H1 (cell line): ENCODE data around the gene HS3ST6. TPM values are rescaled to one million over a fixed set of nuclear protein-coding genes. Genes with fewer than 3 reads are reported as not detected.

Experiments used
- CTCF ChIA-PET: fragments of 300-600 bp; sonication (Branson Sonifier 250); formaldehyde crosslinking; loops from one replicate; lab custom pipeline; 2021; ENCODE audit not compliant: partially characterized antibody; lab: Charles Lee
- POLR2A ChIA-PET: fragments of 300-600 bp; sonication (Branson Sonifier 250); formaldehyde crosslinking; loops from one replicate; lab custom pipeline; 2021; ENCODE audit warnings: inconsistent platforms; ENCODE audit not compliant: partially characterized antibody; lab: Charles Lee
- DNase-seq, 2 experiments: peaks; one replicate each; pipeline versions ENCODE4 v3.0.0 to v3.0.0-alpha.2; 2010 to 2022; ENCODE audit warnings: low spot score in 2 of 2, low read depth in 1 of 2, mixed read lengths in 1 of 2
- FAIRE-seq: peaks from 2 replicates; lab custom pipeline; 2011; peaks lifted over from hg19 to GRCh38; lab: Jason Lieb, UNC
- H2AFZ ChIP-seq: 2 replicates; pipeline ENCODE4 v1.8.1; 2012; ENCODE audit warnings: low read length, inconsistent platforms
- H2AK5ac ChIP-seq: 2 replicates; pipeline ENCODE4 v1.6.1; 2013; ENCODE audit warnings: low read depth, low read length
- H2BK120ac ChIP-seq: replicated peaks from 2 replicates; pipeline ENCODE3; 2013; ENCODE audit warnings: low read depth, low read length, inconsistent platforms
- H2BK12ac ChIP-seq: 2 replicates; pipeline ENCODE4 v1.6.1; 2013; ENCODE audit warnings: low read depth, low read length
- H2BK15ac ChIP-seq: 2 replicates; pipeline ENCODE4 v1.6.1; 2013; ENCODE audit warnings: low read length
- H2BK20ac ChIP-seq: 2 replicates; pipeline ENCODE4 v1.6.1; 2013; ENCODE audit warnings: low read length
- H2BK5ac ChIP-seq: 2 replicates; pipeline ENCODE4 v1.6.1; 2013; ENCODE audit warnings: low read depth, low read length
- H3K14ac ChIP-seq: 2 replicates; pipeline ENCODE4 v1.6.1; 2013; ENCODE audit warnings: inconsistent platforms; ENCODE audit not compliant: insufficient read length
- H3K18ac ChIP-seq: 2 replicates; pipeline ENCODE4 v1.6.1; 2013; ENCODE audit warnings: low read length; ENCODE audit errors: extremely low read depth
- H3K23ac ChIP-seq: 2 replicates; pipeline ENCODE4 v1.6.1; 2013; ENCODE audit warnings: inconsistent platforms; ENCODE audit not compliant: insufficient read length
- H3K23me2 ChIP-seq: 2 replicates; pipeline ENCODE4 v1.6.1; 2013; ENCODE audit warnings: low read depth, low read length
- H3K27ac ChIP-seq: 2 replicates; pipeline ENCODE4 v1.6.1; 2011; ENCODE audit warnings: low read depth, low read length, inconsistent platforms
- H3K27me3 ChIP-seq, 4 experiments: replicated peaks in 1 of 4; 1 replicate in 1 of 4; 2 replicates in 3 of 4; pipeline versions ENCODE4 v1.6.1 to v1.8.1; 2011 to 2013; ENCODE audit warnings: low read length in 3 of 4, mild to moderate bottlenecking in 3 of 4, inconsistent platforms in 2 of 4, mixed read lengths in 2 of 4, moderate library complexity in 1 of 4; ENCODE audit not compliant: control insufficient read depth in 3 of 4, insufficient read depth in 3 of 4; ENCODE audit errors: extremely low read depth in 1 of 4
- H3K36me3 ChIP-seq, 4 experiments: 2 replicates each; pipeline versions ENCODE4 v1.6.1 to v1.8.1; 2011 to 2013; ENCODE audit warnings: mild to moderate bottlenecking in 4 of 4, low read length in 3 of 4, moderate library complexity in 2 of 4, control low read depth in 1 of 4, inconsistent platforms in 1 of 4; ENCODE audit not compliant: insufficient read depth in 4 of 4, control insufficient read depth in 2 of 4
- H3K4ac ChIP-seq: replicated peaks from 2 replicates; pipeline ENCODE3; 2013; ENCODE audit warnings: low read length, low read depth, mixed read lengths, inconsistent platforms; ENCODE audit not compliant: insufficient read length
- H3K4me1 ChIP-seq, 4 experiments: replicated peaks in 1 of 4; 1 replicate in 1 of 4; 2 replicates in 3 of 4; pipeline versions ENCODE4 v1.6.1 to v1.8.1; 2011 to 2013; ENCODE audit warnings: low read length in 3 of 4, inconsistent platforms in 2 of 4, mixed read lengths in 1 of 4; ENCODE audit not compliant: insufficient read depth in 4 of 4, control insufficient read depth in 3 of 4
- H3K4me2 ChIP-seq, 2 experiments: 2 replicates each; pipeline versions ENCODE4 v1.6.1 to v1.8.1; 2011 to 2013; ENCODE audit warnings: low read depth in 2 of 2, low read length in 2 of 2, control low read depth in 1 of 2, inconsistent platforms in 1 of 2, mild to moderate bottlenecking in 1 of 2; ENCODE audit not compliant: insufficient read depth in 1 of 2
- H3K4me3 ChIP-seq, 4 experiments: fragments of 200-600, 300-600 bp in 1 of 4; sonication (generic), shearing (Covaris generic), sonication (Bioruptor Twin) in 1 of 4; 2 replicates each; pipeline versions ENCODE4 v1.5.1 to v1.8.1; 2011 to 2016; ENCODE audit warnings: low read length in 4 of 4, low read depth in 3 of 4, control low read depth in 2 of 4, inconsistent platforms in 2 of 4, mild to moderate bottlenecking in 2 of 4, mixed read lengths in 1 of 4, moderate library complexity in 1 of 4; ENCODE audit not compliant: insufficient read depth in 2 of 4; ENCODE audit errors: extremely low read depth in 1 of 4
- H3K56ac ChIP-seq: replicated peaks from 2 replicates; pipeline ENCODE3; 2013; ENCODE audit warnings: low read depth, mild to moderate bottlenecking, mixed read lengths, low read length, inconsistent platforms; ENCODE audit not compliant: insufficient read length
- H3K79me1 ChIP-seq: 2 replicates; pipeline ENCODE4 v1.6.1; 2013; ENCODE audit warnings: low read depth, low read length, control low read depth
- H3K79me2 ChIP-seq, 2 experiments: 2 replicates each; pipeline versions ENCODE4 v1.6.1 to v1.8.1; 2012 to 2013; ENCODE audit warnings: low read length in 2 of 2, mild to moderate bottlenecking in 2 of 2, inconsistent platforms in 1 of 2; ENCODE audit not compliant: insufficient read depth in 2 of 2, control insufficient read depth in 1 of 2
- H3K9ac ChIP-seq, 4 experiments: replicated peaks in 1 of 4; 1 replicate in 1 of 4; 2 replicates in 3 of 4; pipeline versions ENCODE4 v1.6.1 to v1.8.1; 2011 to 2013; ENCODE audit warnings: low read depth in 3 of 4, low read length in 3 of 4, control low read depth in 2 of 4, mild to moderate bottlenecking in 2 of 4, moderate library complexity in 2 of 4, inconsistent platforms in 1 of 4; ENCODE audit errors: extremely low read depth in 1 of 4
- H3K9me3 ChIP-seq, 2 experiments: 2 replicates each; pipeline versions ENCODE4 v1.6.1 to v1.8.1; 2012 to 2013; ENCODE audit warnings: mild to moderate bottlenecking in 2 of 2, moderate library complexity in 2 of 2, control low read depth in 1 of 2, inconsistent platforms in 1 of 2, low read depth in 1 of 2, low read length in 1 of 2, mixed read lengths in 1 of 2; ENCODE audit not compliant: insufficient read depth in 2 of 2
- H4K20me1 ChIP-seq, 2 experiments: replicated peaks in 1 of 2; 2 replicates each; pipeline versions ENCODE3 to v1.8.1; 2011 to 2013; ENCODE audit warnings: inconsistent platforms in 2 of 2, low read length in 2 of 2, mild to moderate bottlenecking in 1 of 2; ENCODE audit not compliant: insufficient read depth in 2 of 2, control insufficient read depth in 1 of 2
- H4K5ac ChIP-seq: 2 replicates; pipeline ENCODE4 v1.6.1; 2013; ENCODE audit warnings: low read length, low read depth, mixed read lengths, inconsistent platforms; ENCODE audit not compliant: insufficient read length
- H4K8ac ChIP-seq: 2 replicates; pipeline ENCODE4 v1.8.0; 2013; ENCODE audit warnings: mild to moderate bottlenecking, moderate library complexity, low read length, inconsistent platforms; ENCODE audit not compliant: insufficient read depth; ENCODE audit errors: extremely low read depth
- H4K91ac ChIP-seq: replicated peaks from 2 replicates; pipeline ENCODE3; 2013; ENCODE audit warnings: low read length, mixed read lengths, inconsistent platforms; ENCODE audit not compliant: insufficient read length
- ATF2 ChIP-seq: IDR thresholded peaks from 2 replicates; pipeline ENCODE4 v1.6.1; 2012; ENCODE audit warnings: low read length, inconsistent platforms
- CTCF ChIP-seq, 3 experiments: IDR thresholded peaks; 1 replicate in 2 of 3; 2 replicates in 1 of 3; pipeline versions ENCODE4 v1.5.1 to v1.6.1; 2011; ENCODE audit warnings: low read length in 3 of 3, mild to moderate bottlenecking in 3 of 3, inconsistent platforms in 2 of 3, low read depth in 1 of 3, moderate library complexity in 1 of 3; ENCODE audit not compliant: insufficient read depth in 1 of 3; ENCODE audit errors: control extremely low read depth in 1 of 3
- KDM4A ChIP-seq: IDR thresholded peaks from one replicate; pipeline ENCODE4 v1.7.1; 2012; ENCODE audit warnings: low read depth, mild to moderate bottlenecking, moderate library complexity, low read length, inconsistent platforms; ENCODE audit not compliant: severe bottlenecking
- MAFK ChIP-seq: IDR thresholded peaks from 2 replicates; pipeline ENCODE4 v1.6.1; 2012; ENCODE audit warnings: low read depth, mild to moderate bottlenecking, improper control_type of control experiment, low read length
- RAD21 ChIP-seq, 2 experiments: IDR thresholded peaks in 1 of 2; conservative IDR thresholded peaks in 1 of 2; 2 replicates each; pipeline ENCODE4 v1.6.1; 2011; ENCODE audit warnings: low read depth in 2 of 2, low read length in 2 of 2, improper control_type of control experiment in 1 of 2, inconsistent platforms in 1 of 2, mild to moderate bottlenecking in 1 of 2, moderate library complexity in 1 of 2
- SP2 ChIP-seq: IDR thresholded peaks from 2 replicates; pipeline ENCODE4 v1.6.1; 2012; ENCODE audit warnings: mild to moderate bottlenecking, low read length, inconsistent platforms
- WGBS, 2 experiments: shearing (Covaris generic) in 1 of 2; methylation state at CpG; one replicate each; pipeline versions ENCODE4 v1.1.6 to v1.1.7; 2013 to 2015; ENCODE audit warnings: low lambda C conversion rate in 2 of 2, mixed read lengths in 2 of 2, inconsistent platforms in 1 of 2, low coverage in 1 of 2, missing lambda C conversion rate in 1 of 2; ENCODE audit not compliant: insufficient replicate concordance in 2 of 2, insufficient coverage in 1 of 2, insufficient read length in 1 of 2; ENCODE audit errors: extremely low coverage in 1 of 2, missing lambda C conversion rate in 1 of 2; 5-methylcytosine and 5-hydroxymethylcytosine counted together
- polyA plus RNA-seq, 7 experiments: library from polyadenylated mRNA; depleted of rRNA in 3 of 7; stranded (reverse) in 5 of 7; unstranded in 2 of 7; fragments of >200 nt in 5 of 7; fragments of 200-250 nt in 2 of 7; gene quantifications; 1 replicate in 5 of 7; 2 replicates in 1 of 7; 4 replicates in 1 of 7; pipeline versions ENCODE4 v1.2.1 to v1.2.3, GENCODE V29; 2011 to 2013; ENCODE audit warnings: missing spikeins in 2 of 7, mixed read lengths in 2 of 7
- total RNA-seq: library from RNA; stranded (reverse); fragmentation: NEBNext Ultra II Directional; extraction: Animal tissue kit (Norgen Biotek cat#: 25700); gene quantifications from 2 replicates; pipeline ENCODE4 v1.2.1, GENCODE V29; 2021

HS3ST6 gene
- total and polyA plus RNA-seq, 2 of the 8 experiments (the other 6 are each of a cell fraction or from before 2014, with no cell fraction given), result 0.36 to 0.39 TPM

GRCh38 chr16:1945559-1946391 is 27.6 kb upstream of the HS3ST6 start:
- no peak overlapping the region for H2AK5ac ChIP-seq
- no peak overlapping the region for H3K4me3 ChIP-seq
- no peak overlapping the region for H2AFZ ChIP-seq
- H3K79me2 ChIP-seq, result no peaks in the 10 kb centered on the region
- H3K4ac ChIP-seq, result no peak overlapping the region
- no peak overlapping the region for H2BK120ac ChIP-seq
- H3K4me1 ChIP-seq, result peaks cover 0 to 11% (median 6%) of the 10 kb centered on the region in 4 experiments; a peak in 5 of 7 replicates
- no peak overlapping the region for H3K18ac ChIP-seq
- no peak overlapping the region for H3K56ac ChIP-seq
- DNase-seq (no peak), FAIRE-seq (no peak)
- H2BK15ac ChIP-seq, result peak overlapping the region; percentile 29; the same call in 1 of the 2 replicates
- H4K20me1 ChIP-seq, result peaks cover 0 to 4% of the 10 kb centered on the region in 2 experiments
- no peak overlapping the region for H3K4me2 ChIP-seq
- H2BK20ac ChIP-seq, result no peak overlapping the region
- no peaks in the 10 kb centered on the region for H3K36me3 ChIP-seq
- 0 out of 2 replicates have a peak overlapping the region, but pooled peaks have one; percentile 78 for H4K8ac ChIP-seq
- no peaks in the 10 kb centered on the region for H3K79me1 ChIP-seq
- no peaks in the 10 kb centered on the region for H3K9me3 ChIP-seq
- no peak overlapping the region for H3K14ac ChIP-seq
- H2BK12ac ChIP-seq, result 0 out of 2 replicates have a peak overlapping the region, but pooled peaks have one; percentile 9
- H3K23me2 ChIP-seq, result peaks cover 6% of the 10 kb centered on the region; the same call in 1 of the 2 replicates
- peaks cover 0 to 2% (median 0%) of the 10 kb centered on the region in 4 experiments; a peak in 1 of 7 replicates for H3K27me3 ChIP-seq
- 89% methylated on average over 19 of the region's 19 CpGs; no CpG with 5 or more reads in 1 of the 2 experiments for WGBS, 2 experiments
- POLR2A ChIA-PET, result interaction anchor here (1.1 to 11.7 kb wide), 4 partner anchors 14 to 119 kb away, joined by 3 to 336 read pairs (median 4); partner anchors contain the start of genes FAHD1, HAGH, NDUFB10 and RNF151
- no peak overlapping the region for H2BK5ac ChIP-seq
- CTCF ChIA-PET, result interaction anchor here (0.7 to 2.9 kb wide), 18 partner anchors 11 to 204 kb away, joined by 3 to 14 read pairs (median 3); partner anchors contain the start of genes NDUFB10 and RPS2
- H3K27ac ChIP-seq, result no peak overlapping the region
- H4K91ac ChIP-seq, result no peak overlapping the region
- no peak overlapping the region for H3K9ac ChIP-seq
- H3K23ac ChIP-seq, result no peak overlapping the region
- H4K5ac ChIP-seq, result no peak overlapping the region
- no peak for TF ChIP-seq ATF2
- TF ChIP-seq KDM4A, result no peak
- no peak for TF ChIP-seq MAFK
- no peak for TF ChIP-seq RAD21 (IDR thresholded peaks at IDR 0.05 in 1 of 2, conservative IDR thresholded peaks at IDR 0.05 in 1 of 2; ENCODE audit: low read depth in 2 of 2, low read length in 2 of 2)
- no peak for TF ChIP-seq SP2
- TF ChIP-seq CTCF (IDR thresholded peaks at IDR 0.05; ENCODE audit: control extremely low read depth in 1 of 3, insufficient read depth in 1 of 3, low read depth in 1 of 3, low read length in 3 of 3), result no peak
